MM.1S (cell line): ENCODE measurements around the gene CACNB3.

Experiments
- DNase-seq: peaks from one replicate; pipeline ENCODE4 v3.0.0-alpha.2; 2015
- H2AFZ ChIP-seq: fragments of 300-600 bp; sonication (generic); 2 replicates; pipeline ENCODE4 v1.6.0; 2016; ENCODE audit warnings: antibody characterized with exemption, low read length
- H3F3A ChIP-seq: fragments of 300-600 bp; sonication (generic); 2 replicates; pipeline ENCODE4 v1.6.1; 2016; ENCODE audit warnings: mild to moderate bottlenecking, antibody characterized with exemption, low read length, moderate library complexity, mixed read lengths; ENCODE audit not compliant: insufficient read depth
- H3K27ac ChIP-seq: fragments of 300-600 bp; sonication (generic); 2 replicates; pipeline ENCODE4 v1.5.1; 2016; ENCODE audit warnings: mild to moderate bottlenecking, low read length
- H3K27me3 ChIP-seq: fragments of 300-600 bp; sonication (generic); replicated peaks from 2 replicates; pipeline ENCODE4 v1.6.0; 2016; ENCODE audit warnings: low read length; ENCODE audit not compliant: insufficient read depth
- H3K36me3 ChIP-seq: fragments of 300-600 bp; sonication (generic); replicated peaks from 2 replicates; pipeline ENCODE4 v1.6.1; 2016; ENCODE audit warnings: mild to moderate bottlenecking, low read length, mixed read lengths; ENCODE audit not compliant: insufficient read depth
- H3K4me1 ChIP-seq: fragments of 300-600 bp; sonication (generic); 2 replicates; pipeline ENCODE4 v1.6.1; 2016; ENCODE audit warnings: low read length, mixed read lengths
- H3K4me2 ChIP-seq: fragments of 300-600 bp; sonication (generic); 2 replicates; pipeline ENCODE4 v1.6.0; 2016; ENCODE audit warnings: low read depth, low read length
- H3K4me3 ChIP-seq: fragments of 300-600 bp; sonication (generic); 2 replicates; pipeline ENCODE4 v1.5.1; 2016; ENCODE audit warnings: low read length, mixed read lengths
- H3K79me2 ChIP-seq: fragments of 300-600 bp; sonication (generic); 2 replicates; pipeline ENCODE4 v1.6.1; 2016; ENCODE audit warnings: mixed run types, low read length, mixed read lengths
- H3K9ac ChIP-seq: fragments of 300-600 bp; sonication (generic); 2 replicates; pipeline ENCODE4 v1.6.1; 2016; ENCODE audit warnings: low read length, mixed read lengths
- H3K9me2 ChIP-seq: fragments of 300-600 bp; sonication (generic); replicated peaks from 2 replicates; pipeline ENCODE4 v1.6.1; 2016; ENCODE audit warnings: mild to moderate bottlenecking, low read length, mixed read lengths; ENCODE audit not compliant: insufficient read depth
- H3K9me3 ChIP-seq: fragments of 300-600 bp; sonication (generic); replicated peaks from 2 replicates; pipeline ENCODE4 v1.6.1; 2016; ENCODE audit warnings: mild to moderate bottlenecking, low read length, mixed read lengths; ENCODE audit not compliant: insufficient read depth
- H4K20me1 ChIP-seq: fragments of 300-600 bp; sonication (generic); 2 replicates; pipeline ENCODE4 v1.6.1; 2016; ENCODE audit warnings: mild to moderate bottlenecking, low read length, moderate library complexity, mixed read lengths; ENCODE audit not compliant: insufficient read depth
- EZH2 ChIP-seq: fragments of 300-600 bp; sonication (generic); optimal IDR thresholded peaks from 2 replicates; pipeline ENCODE3; 2017; ENCODE audit warnings: low read depth, mild to moderate bottlenecking, antibody characterized with exemption, low read length, mixed read lengths
- EZH2phosphoT487 ChIP-seq: fragments of 300-600 bp; sonication (generic); IDR thresholded peaks from 2 replicates; pipeline ENCODE4 v1.6.1; 2018; ENCODE audit warnings: antibody characterized with exemption, low read length
- TF ChIP-seq, protein P1 (sequence below): fragments of 300-600 bp; sonication (generic); IDR thresholded peaks from 2 replicates; pipeline ENCODE4 v1.5.1; 2016; ENCODE audit warnings: antibody characterized with exemption, low read length, mixed read lengths

The CACNB3 gene

DNA sequence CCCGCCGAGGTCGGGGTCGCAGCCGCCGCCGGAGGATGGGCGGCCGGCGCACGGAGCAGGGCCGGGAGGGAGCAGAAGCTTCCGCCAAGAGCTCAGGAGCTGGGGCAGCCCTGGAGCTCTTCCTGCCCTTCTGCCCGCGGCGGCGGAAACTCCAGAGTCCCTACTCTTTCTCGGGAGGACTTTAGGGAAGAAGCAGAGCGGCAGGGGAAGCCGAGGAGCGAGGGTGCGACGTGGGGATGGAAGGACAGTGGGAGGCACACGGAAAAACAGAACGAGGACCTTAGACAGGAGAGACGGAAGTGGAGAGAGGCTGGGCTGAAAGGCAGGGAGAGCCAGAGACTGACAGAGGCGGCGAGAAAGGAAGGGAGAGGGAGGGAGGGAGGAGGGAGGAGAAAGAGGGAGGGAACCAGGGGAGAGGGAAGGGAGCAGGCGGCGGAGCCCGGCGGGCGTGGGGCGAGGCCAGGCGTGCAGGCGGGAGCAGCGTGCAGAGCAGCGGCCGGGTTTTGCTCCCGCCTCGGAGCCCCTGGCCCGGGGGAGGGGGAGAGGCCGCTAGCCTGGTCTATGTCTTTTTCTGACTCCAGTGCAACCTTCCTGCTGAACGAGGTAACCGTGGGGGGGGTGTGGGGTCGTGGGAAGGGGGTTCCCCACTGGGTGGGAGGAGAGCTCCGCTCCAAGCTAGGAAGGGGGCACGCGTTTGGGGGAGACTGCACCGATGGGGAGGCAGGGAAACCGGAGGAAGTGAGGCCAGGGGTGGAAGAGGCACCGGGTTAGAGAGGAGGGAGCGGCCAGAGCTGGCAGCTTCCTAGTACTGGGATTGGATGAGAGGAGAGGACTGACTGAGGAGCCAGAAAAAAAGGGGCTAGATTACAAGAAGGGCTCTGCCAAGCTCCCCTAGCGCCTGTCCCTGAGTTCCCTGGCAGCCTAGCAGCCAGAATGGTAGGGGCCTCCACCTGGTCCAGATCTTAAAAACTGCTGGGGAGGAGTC, 2.9 kb upstream of the CACNB3 start:
- TF ChIP-seq EZH2 = no peak
- TF ChIP-seq EZH2phosphoT487 = no peak
- TF ChIP-seq, protein P1, sequence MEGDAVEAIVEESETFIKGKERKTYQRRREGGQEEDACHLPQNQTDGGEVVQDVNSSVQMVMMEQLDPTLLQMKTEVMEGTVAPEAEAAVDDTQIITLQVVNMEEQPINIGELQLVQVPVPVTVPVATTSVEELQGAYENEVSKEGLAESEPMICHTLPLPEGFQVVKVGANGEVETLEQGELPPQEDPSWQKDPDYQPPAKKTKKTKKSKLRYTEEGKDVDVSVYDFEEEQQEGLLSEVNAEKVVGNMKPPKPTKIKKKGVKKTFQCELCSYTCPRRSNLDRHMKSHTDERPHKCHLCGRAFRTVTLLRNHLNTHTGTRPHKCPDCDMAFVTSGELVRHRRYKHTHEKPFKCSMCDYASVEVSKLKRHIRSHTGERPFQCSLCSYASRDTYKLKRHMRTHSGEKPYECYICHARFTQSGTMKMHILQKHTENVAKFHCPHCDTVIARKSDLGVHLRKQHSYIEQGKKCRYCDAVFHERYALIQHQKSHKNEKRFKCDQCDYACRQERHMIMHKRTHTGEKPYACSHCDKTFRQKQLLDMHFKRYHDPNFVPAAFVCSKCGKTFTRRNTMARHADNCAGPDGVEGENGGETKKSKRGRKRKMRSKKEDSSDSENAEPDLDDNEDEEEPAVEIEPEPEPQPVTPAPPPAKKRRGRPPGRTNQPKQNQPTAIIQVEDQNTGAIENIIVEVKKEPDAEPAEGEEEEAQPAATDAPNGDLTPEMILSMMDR = no peak
- no peaks in the 10 kb centered on the region for H3K9me2 ChIP-seq
- no peaks in the 10 kb centered on the region for H3K79me2 ChIP-seq
- peak overlapping the region; percentile 29; the same call in 1 of the 2 replicates for H3K27ac ChIP-seq
- no peaks in the 10 kb centered on the region for H3K36me3 ChIP-seq
- H3K27me3 ChIP-seq = peaks cover 14% of the 10 kb centered on the region
- no peaks in the 10 kb centered on the region for H4K20me1 ChIP-seq
- peak; percentile 17 for DNase-seq
- H2AFZ ChIP-seq = peak overlapping the region; percentile 100
- H3K4me3 ChIP-seq = peak overlapping the region; percentile 78
- H3K9me3 ChIP-seq = no peaks in the 10 kb centered on the region
- H3K4me2 ChIP-seq = peak overlapping the region; percentile 100
- H3K9ac ChIP-seq = peak overlapping the region; percentile 70
- peaks cover 17% of the 10 kb centered on the region; the same call in 1 of the 2 replicates for H3K4me1 ChIP-seq
- peaks cover 5% of the 10 kb centered on the region; the same call in 1 of the 2 replicates for H3F3A ChIP-seq

DNA sequence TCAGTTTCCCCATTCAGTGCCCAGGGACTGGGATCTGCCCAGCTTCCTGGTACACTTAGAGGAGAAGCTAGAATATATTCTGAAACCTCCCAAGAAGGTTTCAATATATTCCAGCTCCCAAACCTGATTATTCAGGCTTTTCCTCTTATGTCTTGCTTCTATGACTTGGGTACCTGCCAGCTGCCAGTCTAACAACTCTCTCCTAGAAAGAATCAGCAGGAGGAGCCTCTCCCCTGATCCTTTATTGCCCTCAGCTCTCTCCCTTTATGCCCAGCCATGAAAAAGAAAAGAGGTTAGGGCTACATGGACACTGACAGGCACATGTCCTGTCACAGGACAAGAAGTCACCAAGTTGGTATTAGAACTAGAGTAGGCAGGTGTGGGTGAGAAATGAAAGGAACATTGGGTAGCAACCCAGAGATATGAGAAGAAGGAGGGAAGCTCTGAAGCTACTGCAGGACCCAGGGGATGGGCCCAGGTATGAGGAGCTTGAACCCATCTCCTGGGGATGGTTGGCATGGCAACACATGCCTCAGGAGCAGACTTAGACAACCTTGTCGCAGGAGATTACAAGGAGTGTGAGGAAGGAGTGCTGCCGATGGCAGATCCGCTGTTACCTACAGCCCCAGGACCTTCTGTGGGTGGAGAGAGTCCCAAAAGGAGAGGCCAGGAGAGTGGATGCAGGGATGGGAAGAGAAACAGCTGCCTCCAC, 2.0 kb upstream of the CACNB3 start:
- H3F3A ChIP-seq = peaks cover 5% of the 10 kb centered on the region; the same call in 1 of the 2 replicates
- no peak for TF ChIP-seq EZH2phosphoT487
- TF ChIP-seq, protein P1 = no peak
- no peak for DNase-seq
- H3K4me2 ChIP-seq = peak overlapping the region; percentile 100
- H4K20me1 ChIP-seq = no peaks in the 10 kb centered on the region
- no peaks in the 10 kb centered on the region for H3K79me2 ChIP-seq
- peaks cover 17% of the 10 kb centered on the region; the same call in 1 of the 2 replicates for H3K4me1 ChIP-seq
- no peak overlapping the region for H2AFZ ChIP-seq
- no peaks in the 10 kb centered on the region for H3K36me3 ChIP-seq
- no peak overlapping the region for H3K4me3 ChIP-seq
- H3K27ac ChIP-seq = no peak overlapping the region
- H3K9ac ChIP-seq = no peak overlapping the region
- H3K9me2 ChIP-seq = no peaks in the 10 kb centered on the region
- H3K27me3 ChIP-seq = peaks cover 14% of the 10 kb centered on the region
- H3K9me3 ChIP-seq = no peaks in the 10 kb centered on the region

DNA sequence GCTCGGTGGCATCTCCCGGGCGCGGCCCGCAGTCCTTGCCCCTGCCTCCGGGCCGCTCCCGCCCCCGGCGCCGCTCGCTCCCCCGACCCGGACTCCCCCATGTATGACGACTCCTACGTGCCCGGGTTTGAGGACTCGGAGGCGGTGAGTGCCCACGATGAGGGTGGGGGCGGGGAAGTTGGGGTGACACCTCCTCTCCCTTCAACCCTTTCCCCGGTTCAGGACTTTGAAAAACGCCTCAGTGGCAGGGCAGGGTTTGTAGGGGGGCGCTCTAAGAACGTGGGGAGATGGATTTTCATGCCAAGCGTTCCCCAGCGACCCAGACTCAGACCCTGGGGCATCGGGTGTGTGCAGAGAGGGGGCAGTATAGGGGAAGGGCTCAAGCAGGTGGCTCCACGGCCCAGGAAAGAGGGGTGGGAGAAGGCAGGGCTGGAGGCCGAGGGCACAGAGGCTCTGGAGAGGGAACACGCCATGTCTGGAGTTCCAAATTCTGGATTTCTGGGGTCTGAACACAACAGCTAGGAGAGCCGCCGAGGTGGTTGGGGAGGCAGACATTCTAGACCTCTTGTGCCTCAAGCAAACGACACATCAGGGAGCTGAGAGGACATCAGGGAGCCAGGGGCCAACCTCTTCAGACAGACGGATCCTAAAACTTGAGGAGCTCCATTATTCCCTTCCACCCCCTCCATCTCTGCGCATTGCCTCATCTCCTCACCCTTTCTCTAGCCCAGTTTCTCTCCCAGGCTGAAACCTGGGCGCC, 715 bp downstream of the CACNB3 start:
- peaks cover 14% of the 10 kb centered on the region for H3K27me3 ChIP-seq
- no peak for TF ChIP-seq EZH2
- TF ChIP-seq EZH2phosphoT487 = no peak
- TF ChIP-seq, protein P1 = peak; percentile 27
- H2AFZ ChIP-seq = peak overlapping the region; percentile 35; the same call in 1 of the 2 replicates
- H3K4me2 ChIP-seq = peak overlapping the region; percentile 97
- H3K4me1 ChIP-seq = peaks cover 16% of the 10 kb centered on the region; the same call in 1 of the 2 replicates
- H3F3A ChIP-seq = peaks cover 8% of the 10 kb centered on the region; the same call in 1 of the 2 replicates
- H3K4me3 ChIP-seq = peak overlapping the region; percentile 81
- H3K79me2 ChIP-seq = no peaks in the 10 kb centered on the region
- DNase-seq = peak; percentile 25
- no peaks in the 10 kb centered on the region for H4K20me1 ChIP-seq
- no peaks in the 10 kb centered on the region for H3K9me2 ChIP-seq
- no peak overlapping the region for H3K27ac ChIP-seq
- H3K36me3 ChIP-seq = no peaks in the 10 kb centered on the region
- no peaks in the 10 kb centered on the region for H3K9me3 ChIP-seq
- peak overlapping the region; percentile 37; the same call in 1 of the 2 replicates for H3K9ac ChIP-seq
